DMS 273 (cell line): Measurements from ENCODE around the gene TRIM3.
A peak's percentile ranks its signal among the peaks of the same experiment; 100 is the strongest.

Experiments
- DNase-seq: peaks from one replicate; lab custom pipeline; 2025; ENCODE audit not compliant: unreplicated experiment; lab: John Stamatoyannopoulos, UW

TRIM3 gene

GRCh38 chr11:6481012-6481923 is 7.5 kb upstream of the TRIM3 start, which contains the start of the genes ARFIP2 and TIMM10B:
Gene ARFIP2 (minus strand): TSS chr11:6481331. CDS start chr11:6480421, 910 bp downstream.
Gene TIMM10B (plus strand): TSS chr11:6481501. CDS start chr11:6481517, 16 bp downstream.
- peak; percentile 98 for DNase-seq

- no peak for DNase-seq
Measured at GRCh38 chr11:6480299-6480914, 6.7 kb upstream of the TRIM3 start.

- no peak for DNase-seq
Measured at GRCh38 chr11:6476571-6476970, 2.8 kb upstream of the TRIM3 start.

GRCh38 chr11:6475936-6476335 is 2.2 kb upstream of the TRIM3 start:
- peak; percentile 28 for DNase-seq

- DNase-seq: peak; percentile 31
Measured at GRCh38 chr11:6474806-6475500, 1.2 kb upstream of the TRIM3 start.

- no peak for DNase-seq
Measured at GRCh38 chr11:6474413-6474792, 662 bp upstream of the TRIM3 start.

GRCh38 chr11:6472934-6473333 is 807 bp downstream of the TRIM3 start:
- DNase-seq: no peak

GRCh38 chr11:6469599-6469998 is 4.1 kb downstream of the TRIM3 start:
- DNase-seq: no peak

- peak; percentile 60 for DNase-seq
Measured at GRCh38 chr11:6468712-6469495, 4.8 kb downstream of the TRIM3 start.

GRCh38 chr11:6459099-6459450 is 14.7 kb downstream of the TRIM3 start:
- DNase-seq: no peak

- DNase-seq: no peak
Measured at GRCh38 chr11:6458352-6459098, 15.2 kb downstream of the TRIM3 start.

- DNase-seq: no peak
Measured at GRCh38 chr11:6457581-6458320, 16.0 kb downstream of the TRIM3 start.

- DNase-seq: no peak
Measured at GRCh38 chr11:6456361-6457073, 17.2 kb downstream of the TRIM3 start.

GRCh38 chr11:6455070-6455469 is 18.7 kb downstream of the TRIM3 start:
- DNase-seq: no peak

- no peak for DNase-seq
Measured at GRCh38 chr11:6453152-6453551, 20.6 kb downstream of the TRIM3 start.

- no peak for DNase-seq
Measured at GRCh38 chr11:6452219-6452618, 21.5 kb downstream of the TRIM3 start.

- DNase-seq: no peak
Measured at GRCh38 chr11:6448574-6448973, 25.2 kb downstream of the TRIM3 start.

GRCh38 chr11:6443269-6444003 is 30.3 kb downstream of the TRIM3 start:
- peak; percentile 50 for DNase-seq
